Heart left ventricle (tissue), 16 donors: ENCODE results near the gene OR2T12. TPM values are rescaled to one million over a fixed set of nuclear protein-coding genes. Genes with fewer than 3 reads are reported as not detected.

Experiments
- ATAC-seq, 4 donors: fragments of 200-7000 bp; cut with Tn5 transposase; one replicate each; pipeline ENCODE4 v1.9.1; 2020 to 2022; ENCODE audit warnings: moderate library complexity in 4 of 4, mild to moderate bottlenecking in 3 of 4, moderate number of reproducible peaks in 1 of 4
- DNase-seq, 5 donors: peaks; one replicate each; pipeline ENCODE4 v3.0.0-alpha.2; 2020
- H3K27ac ChIP-seq, 12 donors: fragments of 200-600 bp; sonication (generic) in 4 of 12; one replicate each; pipeline versions ENCODE4 v1.5.0 to v1.8.0; 2016 to 2022; ENCODE audit warnings: mild to moderate bottlenecking in 2 of 12
- H3K27me3 ChIP-seq, 9 donors: fragments of 200-600 bp; sonication (generic) in 2 of 9; one replicate each; pipeline versions ENCODE4 v1.5.1 to v1.8.0; 2016 to 2022; ENCODE audit warnings: mild to moderate bottlenecking in 3 of 9
- H3K36me3 ChIP-seq, 9 donors: fragments of 200-600 bp; sonication (generic) in 2 of 9; one replicate each; pipeline versions ENCODE4 v1.5.0 to v1.8.0; 2018 to 2022; ENCODE audit warnings: mild to moderate bottlenecking in 2 of 9
- H3K4me1 ChIP-seq, 12 donors: fragments of 200-600 bp; sonication (generic) in 4 of 12; one replicate each; pipeline versions ENCODE4 v1.5.0 to v1.8.0; 2016 to 2022; ENCODE audit warnings: mild to moderate bottlenecking in 3 of 12
- H3K4me3 ChIP-seq, 12 donors: fragments of 200-600 bp; sonication (generic) in 4 of 12; one replicate each; pipeline versions ENCODE4 v1.5.0 to v1.8.0; 2017 to 2022; ENCODE audit warnings: mild to moderate bottlenecking in 9 of 12, moderate library complexity in 4 of 12
- H3K9me3 ChIP-seq, 12 donors: fragments of 200-600 bp; sonication (generic) in 4 of 12; one replicate each; pipeline versions ENCODE4 v1.5.0 to v1.8.0; 2016 to 2022; ENCODE audit warnings: mild to moderate bottlenecking in 1 of 12
- CTCF ChIP-seq, 12 donors: fragments of 200-600 bp; sonication (generic) in 4 of 12; IDR thresholded peaks; one replicate each; pipeline versions ENCODE4 v1.5.0 to v1.8.0; 2018 to 2022; ENCODE audit warnings: antibody characterized with exemption in 12 of 12, mild to moderate bottlenecking in 5 of 12
- POLR2A ChIP-seq, 2 donors: fragments of 450-650 bp; IDR thresholded peaks; one replicate each; pipeline ENCODE4 v1.6.1; 2017; ENCODE audit warnings: antibody characterized with exemption in 2 of 2, mild to moderate bottlenecking in 2 of 2, moderate library complexity in 2 of 2
- WGBS, 4 donors: extraction: QIAGEN DNeasy Blood & Tissue Kit in 2 of 4; methylation state at CpG; one replicate each; pipeline versions ENCODE4 v1.1.5 to v1.1.7; 2013 to 2018; 5-methylcytosine and 5-hydroxymethylcytosine counted together
- intact Hi-C, 10 donors: fragments of 100-400 bp; cut with DNase I; formaldehyde crosslinking; loops; one replicate each; pipeline versions ENCODE4 v1.11.1 to v1.14.2; 2022
- long read RNA-seq, 3 donors: library from polyadenylated mRNA; unstranded; transcript quantifications; one replicate each; pipeline ENCODE4 v2.0.0, GENCODE V29; 2020 to 2021
- polyA plus RNA-seq, 2 donors: library from polyadenylated mRNA; stranded (reverse); fragments of 200-250 nt; gene quantifications; one replicate each; pipeline ENCODE4 v1.2.3, GENCODE V29; 2013
- total RNA-seq, 9 donors: library from RNA; depleted of rRNA in 2 of 9; stranded (reverse); fragments of >200 nt in 2 of 9; fragmentation: NEBNext Ultra II Directional in 3 of 9; extraction: Animal tissue kit (Norgen Biotek cat#: 25700) in 3 of 9; gene quantifications; one replicate each; pipeline versions ENCODE4 v1.1.0 to v1.2.4, GENCODE V29; 2016 to 2023
- donor health status: ischemic (EF 13 %, LVEDD 7.1; RV severe dilation, severe dysfunction).
- donor health status: healthy with polysubstance abuse.
- donor health status: DM: no; HTN: yes; CAD: no.
- donor health status: DM: no; HTN: no; CAD: no.
- donor health status: ischemic (EF 25% LVEDD 6.9; RV normal size, moderate dysfunction).
- donor health status: ischemic (EF 25% LVEDD 5.7; RV mildly dilated, moderate dysfunction).
- donor health status: healthy.
- donor health status: DM: yes; HTN: yes; CAD: no.
- donor health status: ischemic (EF 35%, LVEDD 5.7; RV mildly dilated, moderate dysfunction).
- donor health status: nonischemic (EF 11% LVEDD 7.7; RV severe dilation, severe dysfunction).
- donor health status: DM: yes; HTN: yes; CAD: no.
- donor health status: PGD.
- donor health status: ischemic (EF 29% LVEDD 5.4; RV normal size, mild dysfunction).
- donor health status: nonischemic (EF 23%, LVEDD 6.1; RV moderate dilation, normal function).

OR2T12 gene
- total RNA-seq (not detected), polyA plus RNA-seq (not detected)
- long read RNA-seq, donor 1: 0 reads
- long read RNA-seq, donor 2: 0 reads
- long read RNA-seq, donor 3: 0 reads

GRCh38 chr1:248303324-248303723 is at the start of gene OR2T12:
Gene OR2T12 (minus strand): TSS chr1:248303424. CDS start chr1:248295578, 7,846 bp downstream.
- H3K4me1 ChIP-seq: no peaks in the 10 kb centered on the region
- ATAC-seq: no peak
- H3K27ac ChIP-seq: no peak within 1 kb of the TSS
- H3K36me3 ChIP-seq: no peaks in the 10 kb centered on the region
- WGBS, 4 donors: 64 to 93% (median 87%) methylated on average over 1 of the region's 1 CpG
- no peak for TF ChIP-seq CTCF (IDR thresholded peaks at IDR 0.05)
- no peak for TF ChIP-seq POLR2A (IDR thresholded peaks at IDR 0.05)
- no peak within 1 kb of the TSS for H3K4me3 ChIP-seq
- intact Hi-C loops: no loop called here
- H3K9me3 ChIP-seq: peaks cover 0 to 5% (median 0%) of the 10 kb centered on the region in 12 donors
- no peaks in the 10 kb centered on the region for H3K27me3 ChIP-seq
- DNase-seq: no peak

GRCh38 chr1:248348475-248348874 is 45.3 kb upstream of the OR2T12 start, which contains the start of gene OR14C36:
Gene OR14C36 (plus strand): TSS chr1:248348775. CDS start chr1:248348775, 0 bp downstream.
- DNase-seq: no peak

GRCh38 chr1:248343451-248343850 is 40.2 kb upstream of the OR2T12 start:
- WGBS, 4 donors: 39 to 48% (median 43%) methylated on average over 3 of the region's 3 CpGs
- TF ChIP-seq POLR2A (IDR thresholded peaks at IDR 0.05) (no peak), CTCF (IDR thresholded peaks at IDR 0.05) (no peak)
- ATAC-seq: no peak

More at GRCh38 chr1:248348475-248348874, 45.3 kb upstream of the OR2T12 start, which contains the start of gene OR14C36:
- 55 to 67% (median 60%) methylated on average over 4 of the region's 4 CpGs for WGBS, 4 donors
- Histone ChIP-seq H3K4me1 (no peaks in the 10 kb centered on the region), H3K27ac (no peak within 1 kb of the TSS), H3K9me3 (no peaks in the 10 kb centered on the region), H3K27me3 (no peaks in the 10 kb centered on the region), H3K4me3 (no peak within 1 kb of the TSS), H3K36me3 (no peaks in the 10 kb centered on the region)
- TF ChIP-seq CTCF (IDR thresholded peaks at IDR 0.05): no peak
- no peak for TF ChIP-seq POLR2A (IDR thresholded peaks at IDR 0.05)
- no peak for ATAC-seq
- intact Hi-C loops: no loop called here

GRCh38 chr1:248324468-248324867 is 21.2 kb upstream of the OR2T12 start, which contains the start of gene OR2M7:
Gene OR2M7 (minus strand): TSS chr1:248324568. CDS start chr1:248324568, 0 bp downstream.
- 78 to 88% (median 87%) methylated on average over 1 of the region's 1 CpG for WGBS, 4 donors
- H3K9me3 ChIP-seq: peaks cover 0 to 5% (median 0%) of the 10 kb centered on the region in 12 donors
- H3K36me3 ChIP-seq: no peaks in the 10 kb centered on the region
- DNase-seq (no peak), ATAC-seq (no peak)
- H3K27me3 ChIP-seq: no peaks in the 10 kb centered on the region
- H3K27ac ChIP-seq: no peak within 1 kb of the TSS
- no peak for TF ChIP-seq CTCF (IDR thresholded peaks at IDR 0.05)
- H3K4me1 ChIP-seq: no peaks in the 10 kb centered on the region
- intact Hi-C loops: no loop called here
- H3K4me3 ChIP-seq: no peak within 1 kb of the TSS

More at GRCh38 chr1:248343451-248343850, 40.2 kb upstream of the OR2T12 start:
- no peaks in the 10 kb centered on the region for H3K4me1 ChIP-seq
- no peaks in the 10 kb centered on the region for H3K9me3 ChIP-seq
- H3K27me3 ChIP-seq: no peaks in the 10 kb centered on the region
- intact Hi-C loops: no loop called here
- no peak overlapping the region for H3K4me3 ChIP-seq
- H3K27ac ChIP-seq: no peak overlapping the region
- no peak for DNase-seq
- H3K36me3 ChIP-seq: no peaks in the 10 kb centered on the region
